ENCODE data around the gene JSRP1.

The JSRP1 gene

GRCh38 chr19:2231621-2232221, 24.5 kb downstream of the JSRP1 start:
- no peak for DNase-seq

GRCh38 chr19:2230807-2231533, 25.2 kb downstream of the JSRP1 start:
- no peak for DNase-seq

GRCh38 chr19:2230033-2230531, 26.1 kb downstream of the JSRP1 start:
- DNase-seq = no peak

- no peak for DNase-seq
These were observed 26.8 kb downstream of the JSRP1 start for GRCh38 chr19:2229103-2230032.

GRCh38 chr19:2228157-2229030, 27.8 kb downstream of the JSRP1 start:
- DNase-seq = no peak

GRCh38 chr19:2227415-2228156, 28.6 kb downstream of the JSRP1 start:
- no peak for DNase-seq

- no peak for DNase-seq
These were observed 29.3 kb downstream of the JSRP1 start for GRCh38 chr19:2226840-2227360.

- no peak for DNase-seq
These were observed 30.0 kb downstream of the JSRP1 start for GRCh38 chr19:2226051-2226839.

GRCh38 chr19:2225415-2226050, 30.7 kb downstream of the JSRP1 start:
- DNase-seq = no peak

GRCh38 chr19:2224754-2225349, 31.4 kb downstream of the JSRP1 start:
- no peak for DNase-seq

- DNase-seq = no peak
These were observed 32.3 kb downstream of the JSRP1 start for GRCh38 chr19:2223959-2224358.

GRCh38 chr19:2223391-2223790, 32.8 kb downstream of the JSRP1 start:
- DNase-seq = no peak

- no peak for DNase-seq
These were observed 34.3 kb downstream of the JSRP1 start for GRCh38 chr19:2221918-2222317.

- DNase-seq = no peak
These were observed 34.9 kb downstream of the JSRP1 start for GRCh38 chr19:2221250-2221831.

- no peak for DNase-seq
These were observed 36.5 kb downstream of the JSRP1 start for GRCh38 chr19:2219726-2220125.

- no peak for DNase-seq
These were observed 38.6 kb downstream of the JSRP1 start for GRCh38 chr19:2217591-2217990.

GRCh38 chr19:2216361-2217225, 39.6 kb downstream of the JSRP1 start:
- DNase-seq = no peak

GRCh38 chr19:2215281-2215751, 40.9 kb downstream of the JSRP1 start:
- no peak for DNase-seq
